GM18502 (cell line): ENCODE results near the gene NADSYN1.

Experiments
- ATAC-seq: cut with Tn5 transposase; IDR thresholded peaks from one replicate; pipeline ENCODE4 v1.9.1; 2021; ENCODE audit warnings: mild to moderate bottlenecking; ENCODE audit not compliant: unreplicated experiment, poor library complexity

NADSYN1 gene

DNA sequence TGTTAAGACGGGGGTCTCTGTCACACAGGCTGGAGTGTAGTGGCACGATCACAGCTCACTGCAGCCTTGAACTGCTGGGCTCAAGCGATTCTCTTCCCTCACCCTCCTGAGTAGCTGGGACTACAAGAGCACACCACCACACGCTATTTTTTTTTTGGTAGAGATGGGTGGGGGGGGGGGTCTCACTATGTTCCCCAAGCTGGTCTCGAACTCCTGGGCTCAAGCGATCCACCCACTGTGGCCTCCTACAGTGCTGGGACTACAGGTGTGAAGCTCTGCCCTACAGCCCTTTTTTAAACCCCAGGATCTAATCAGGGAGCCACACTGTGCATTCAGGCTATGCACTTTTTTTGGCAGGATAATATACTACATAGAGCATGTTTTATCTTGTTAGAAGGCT lies 3.4 kb upstream of the NADSYN1 start:
- ATAC-seq = no peak

DNA sequence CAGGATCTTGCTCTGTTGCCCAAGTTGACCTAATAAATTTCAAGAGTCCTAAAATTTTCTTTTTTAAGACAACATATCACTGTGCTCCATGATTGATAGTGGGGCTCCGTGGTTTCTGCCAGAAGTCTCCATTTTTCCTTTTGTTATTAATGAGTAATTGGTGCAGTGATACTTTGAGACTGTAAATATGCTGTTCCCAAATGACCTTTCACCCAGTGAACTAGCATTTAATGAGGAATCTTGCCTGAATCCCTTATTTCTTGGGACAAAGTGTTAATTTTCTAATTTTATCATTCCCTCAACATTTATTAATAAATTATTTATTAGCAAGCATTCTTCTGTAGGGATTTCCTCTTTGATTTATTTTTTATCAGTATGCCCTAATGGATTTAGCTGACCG lies 2.5 kb upstream of the NADSYN1 start:
- no peak for ATAC-seq

DNA sequence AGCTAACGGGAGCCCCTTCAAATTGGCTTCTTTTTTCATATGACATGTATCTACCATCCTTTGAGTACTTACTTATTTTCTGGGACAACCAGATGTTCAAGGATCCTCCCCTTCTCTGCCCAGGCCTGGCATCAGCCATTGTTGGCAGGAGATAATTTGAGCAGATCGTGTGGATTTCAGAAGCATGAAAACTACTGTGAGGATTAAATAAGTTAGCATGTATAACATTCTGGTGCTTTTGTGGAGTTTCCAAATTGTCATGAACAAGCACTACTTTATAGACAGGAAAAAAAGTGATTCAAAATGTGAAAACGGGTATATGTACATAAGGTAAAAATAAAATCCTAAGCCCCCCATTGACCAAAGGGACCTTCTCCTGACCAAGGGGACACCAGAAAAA lies 2.1 kb upstream of the NADSYN1 start:
- no peak for ATAC-seq

DNA sequence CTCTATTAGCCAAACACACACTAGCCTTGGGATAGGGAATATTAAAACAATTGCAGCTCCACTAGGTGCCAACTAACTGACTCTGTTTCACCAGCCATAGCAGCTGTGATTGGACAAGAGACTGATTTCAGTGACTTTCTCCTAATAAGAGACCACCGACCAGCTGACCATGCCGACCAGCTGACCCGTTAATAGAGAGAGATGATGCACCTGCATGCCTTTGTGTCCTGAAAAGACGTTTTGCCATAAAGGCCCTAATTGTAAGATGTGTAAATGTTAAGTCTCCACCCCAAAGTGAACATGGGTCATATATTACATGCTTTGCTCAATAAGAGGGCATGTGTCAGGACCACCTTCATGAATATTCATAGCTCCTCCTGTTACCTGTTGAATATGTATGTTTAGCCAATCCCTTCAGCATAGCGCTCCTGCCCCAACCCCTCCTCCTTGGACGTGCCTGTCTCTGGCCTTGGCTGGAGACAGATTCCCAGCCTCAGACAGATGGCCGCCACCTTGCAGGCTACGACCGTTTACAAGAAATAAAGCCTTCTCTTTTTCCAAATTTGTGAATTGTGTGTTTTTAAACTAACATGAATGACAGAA lies 1.3 kb upstream of the NADSYN1 start:
- ATAC-seq = no peak

DNA sequence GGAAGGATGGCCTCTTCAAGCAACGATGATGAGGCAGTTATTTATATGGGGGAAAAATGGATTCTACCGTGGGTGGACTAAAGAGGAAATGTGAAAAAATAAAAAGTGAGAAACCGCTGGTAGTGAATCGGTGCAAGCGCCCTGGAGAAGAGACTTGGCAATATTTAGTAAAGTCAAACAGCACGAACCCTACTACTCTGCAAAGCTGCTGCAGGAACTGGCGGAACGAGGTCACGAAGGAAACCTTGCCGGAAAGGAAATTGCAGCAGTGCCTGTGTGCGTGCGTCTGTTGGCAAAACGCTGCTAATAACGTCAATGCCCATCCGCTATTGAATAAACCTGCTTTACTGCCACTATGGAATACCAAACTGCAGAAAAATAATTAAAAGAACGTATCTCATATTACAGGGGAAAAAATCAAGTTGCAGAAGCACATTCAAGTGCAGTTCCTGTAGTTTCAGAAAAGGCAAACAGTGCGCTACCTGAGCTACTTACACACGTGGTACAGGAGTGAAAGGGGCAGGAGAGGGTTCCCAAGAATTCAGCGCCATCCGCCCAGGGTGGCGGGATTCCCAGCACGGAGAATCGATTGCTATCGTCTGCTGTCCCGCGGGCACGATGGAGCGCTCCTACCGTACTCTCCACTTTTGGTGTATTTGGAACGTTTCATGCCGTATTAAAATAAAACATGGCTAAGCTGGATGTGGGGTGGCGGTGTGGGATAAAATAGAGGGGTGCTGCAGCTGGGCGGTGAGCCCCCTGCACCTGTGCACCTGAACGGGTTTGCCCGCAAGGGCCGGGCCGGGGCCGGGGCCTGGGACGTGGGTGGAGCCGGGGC lies 585 bp upstream of the NADSYN1 start:
- no peak for ATAC-seq

DNA sequence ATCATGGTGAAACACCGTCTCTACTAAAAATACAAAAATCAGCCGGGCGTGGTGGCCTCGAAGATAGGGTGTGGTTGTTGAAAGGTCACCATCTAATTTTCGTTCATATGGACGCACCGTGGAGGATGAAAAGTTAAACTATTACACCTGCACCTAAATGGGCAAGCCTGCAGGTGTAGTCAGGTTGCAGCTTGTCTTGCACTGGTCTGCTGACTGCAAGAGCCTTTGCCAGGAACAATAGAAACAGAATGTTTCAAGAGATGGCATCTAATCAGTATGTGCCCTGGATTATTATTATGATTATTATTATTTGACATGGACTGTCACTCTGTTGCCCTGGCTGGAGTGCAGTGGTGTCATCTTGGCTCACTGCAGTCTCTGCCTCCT lies 908 bp downstream of the NADSYN1 start:
- no peak for ATAC-seq

DNA sequence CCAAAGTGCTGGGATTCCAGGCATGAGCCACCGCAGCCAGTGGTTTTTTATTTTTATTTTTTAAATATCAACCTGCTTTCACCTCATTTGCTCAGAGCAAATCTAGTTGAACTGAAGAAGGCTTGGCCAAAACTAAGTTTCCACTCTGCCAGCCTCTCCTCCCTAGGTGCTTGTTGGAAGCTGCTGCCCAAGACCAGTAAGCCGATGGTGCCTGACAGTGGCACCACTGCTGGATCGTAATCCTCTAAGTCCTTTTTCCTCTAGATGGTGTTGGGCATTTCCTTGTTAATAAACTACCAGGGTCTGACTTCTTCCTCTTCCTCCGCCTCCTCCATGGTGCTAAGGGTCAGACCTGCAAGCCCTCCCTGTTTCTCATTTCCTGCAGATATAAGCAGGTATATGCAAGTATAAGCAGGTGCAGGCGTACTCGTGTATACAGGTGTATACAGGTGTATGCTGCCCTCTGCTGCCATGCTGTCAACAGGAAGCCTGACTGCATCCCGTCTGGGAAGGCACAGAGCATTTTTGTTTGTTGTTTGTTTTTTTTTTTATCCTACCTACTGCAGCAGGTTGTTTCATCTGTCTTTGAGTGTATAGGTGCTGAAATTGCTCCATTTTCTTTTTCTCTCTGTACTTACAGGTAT lies 1.6 kb downstream of the NADSYN1 start:
- no peak for ATAC-seq

DNA sequence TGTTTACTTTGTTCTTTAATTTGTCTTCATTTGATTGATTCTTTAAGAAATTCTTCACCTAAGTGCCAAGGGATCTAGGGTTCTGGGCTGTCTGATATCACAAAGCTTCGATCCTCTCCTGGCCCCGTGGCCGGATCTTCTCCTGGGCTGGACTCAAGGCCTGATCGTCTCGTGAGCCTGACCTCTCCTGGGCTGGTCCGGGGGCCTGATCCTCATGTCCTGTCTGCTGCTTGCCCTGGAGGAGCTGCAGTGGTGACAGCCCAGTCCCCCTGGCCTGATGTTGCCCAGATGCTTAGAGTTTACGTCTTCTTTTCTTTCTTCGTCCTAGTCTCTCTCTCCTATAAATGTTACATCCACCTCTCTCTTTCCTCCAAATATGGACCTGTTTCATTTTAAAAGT lies 3.3 kb downstream of the NADSYN1 start:
- no peak for ATAC-seq

DNA sequence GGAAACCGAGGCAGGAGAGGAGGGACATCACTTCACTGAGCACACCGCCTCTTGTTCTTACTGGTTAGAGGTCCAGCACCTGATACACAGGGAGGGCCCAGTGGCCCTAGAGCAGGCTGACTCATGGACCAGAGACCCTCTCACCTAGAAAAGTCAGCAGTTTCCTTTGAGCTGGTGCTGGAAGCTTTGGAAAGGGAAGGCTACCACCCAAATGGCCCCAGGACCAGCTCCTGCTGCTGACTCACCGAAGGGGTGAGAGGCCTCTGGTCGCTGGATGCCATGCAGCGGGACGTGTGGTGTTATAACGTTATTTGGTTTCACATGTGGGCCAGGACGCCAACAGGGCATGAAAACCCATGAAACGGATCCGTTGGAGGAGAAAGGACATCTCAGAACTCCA lies 3.8 kb downstream of the NADSYN1 start:
- no peak for ATAC-seq

DNA sequence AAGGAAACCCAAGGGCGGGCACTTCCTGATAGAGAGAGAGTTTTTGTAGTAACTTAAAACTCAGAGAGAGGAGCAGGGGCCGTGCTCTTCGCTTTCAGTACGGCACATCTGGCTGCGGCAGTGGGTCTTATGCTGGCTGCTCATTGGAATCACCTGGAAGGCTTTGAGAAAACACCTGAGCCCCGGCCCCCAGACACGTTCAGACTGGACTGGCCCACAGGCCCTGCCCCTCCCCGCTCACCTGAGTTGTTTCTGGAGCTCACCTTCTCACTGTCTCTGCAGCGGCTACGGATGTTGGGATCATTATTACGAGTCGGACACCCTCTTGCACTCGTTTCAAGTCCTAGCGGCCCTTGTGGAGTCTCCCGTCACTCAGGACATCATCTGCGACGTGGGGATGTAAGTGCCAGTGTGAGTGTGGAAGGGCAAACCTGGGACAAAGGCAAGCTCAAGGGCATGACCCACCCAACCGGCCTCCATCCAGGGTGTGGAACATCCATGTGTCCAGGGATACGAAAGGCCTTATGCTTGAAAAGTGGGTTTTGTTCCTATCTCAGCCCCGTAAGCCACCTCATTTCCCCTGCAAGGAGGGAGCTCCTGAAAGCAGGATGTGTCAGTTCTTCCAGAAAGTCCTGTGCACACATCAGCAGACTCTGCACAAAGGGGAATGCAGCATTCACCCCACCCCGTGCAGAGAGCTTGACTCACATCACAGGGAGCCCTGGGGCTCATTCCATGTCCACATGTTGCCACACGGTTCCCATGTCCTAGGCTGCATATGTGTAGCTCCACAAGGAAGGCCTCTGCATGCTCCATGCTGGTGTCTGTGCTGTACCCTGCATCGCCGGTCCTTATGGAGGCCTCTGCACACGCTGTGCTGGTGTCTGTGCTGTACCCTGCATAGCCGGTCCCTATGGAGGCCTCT lies 5.4 kb downstream of the NADSYN1 start:
- no peak for ATAC-seq

DNA sequence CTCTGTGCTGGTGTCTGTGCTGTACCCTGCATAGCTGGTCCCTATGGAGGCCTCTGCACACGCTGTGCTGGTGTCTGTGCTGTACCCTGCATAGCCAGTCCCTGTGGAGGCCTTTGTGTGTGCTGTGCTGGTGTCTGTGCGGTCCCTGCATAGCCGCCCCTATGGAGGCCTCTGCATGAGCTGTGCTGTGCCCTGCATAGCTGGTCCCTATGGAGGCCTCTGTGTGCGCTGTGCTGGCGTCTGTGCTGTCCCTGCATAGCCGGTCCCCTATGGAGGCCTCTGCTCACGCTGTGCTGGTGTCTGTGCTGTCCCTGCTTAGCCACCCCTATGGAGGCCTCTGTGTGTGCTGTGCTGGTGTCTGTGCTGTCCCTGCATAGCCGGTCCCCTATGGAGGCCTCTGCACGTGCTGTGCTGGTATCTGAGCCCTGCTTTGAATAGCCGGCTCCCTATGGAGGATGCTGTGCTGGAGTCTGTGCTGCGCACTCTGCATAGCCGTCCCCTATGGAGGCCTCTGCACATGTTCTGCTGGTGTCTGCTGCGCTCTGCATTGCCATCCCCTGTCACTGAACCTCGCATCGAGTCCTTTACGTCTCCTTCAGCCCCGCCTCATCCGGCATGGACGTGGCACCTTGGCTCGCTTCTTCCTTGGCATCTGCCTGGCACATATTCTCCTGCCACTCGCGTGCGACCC lies 6.2 kb downstream of the NADSYN1 start:
- ATAC-seq = no peak

DNA sequence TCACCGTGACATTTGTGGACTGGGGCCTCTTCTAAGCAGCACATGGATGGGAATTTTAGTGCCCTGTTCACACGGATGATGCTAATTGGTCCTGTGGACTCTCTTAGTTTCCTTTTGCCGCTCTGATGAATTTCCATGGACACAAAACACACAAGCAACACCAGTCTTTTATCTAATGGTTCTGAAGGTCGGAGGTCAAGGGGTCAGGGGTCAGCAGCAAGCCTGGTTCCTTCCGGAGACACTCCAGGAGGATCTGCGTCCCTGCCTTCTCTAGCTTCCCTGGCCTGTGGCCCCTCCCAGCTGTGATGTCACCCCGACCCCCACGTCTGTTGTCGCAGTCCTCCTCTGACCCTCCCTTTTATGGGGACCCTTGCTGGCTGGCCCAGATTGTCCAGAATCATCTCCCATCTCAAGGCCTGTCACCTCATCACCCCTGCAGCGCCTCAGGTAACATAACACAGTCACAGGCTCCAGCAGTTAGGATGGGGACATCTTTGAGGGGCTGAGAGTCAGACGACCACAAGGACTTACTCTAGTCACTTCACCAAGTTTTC lies 6.8 kb downstream of the NADSYN1 start:
- no peak for ATAC-seq

DNA sequence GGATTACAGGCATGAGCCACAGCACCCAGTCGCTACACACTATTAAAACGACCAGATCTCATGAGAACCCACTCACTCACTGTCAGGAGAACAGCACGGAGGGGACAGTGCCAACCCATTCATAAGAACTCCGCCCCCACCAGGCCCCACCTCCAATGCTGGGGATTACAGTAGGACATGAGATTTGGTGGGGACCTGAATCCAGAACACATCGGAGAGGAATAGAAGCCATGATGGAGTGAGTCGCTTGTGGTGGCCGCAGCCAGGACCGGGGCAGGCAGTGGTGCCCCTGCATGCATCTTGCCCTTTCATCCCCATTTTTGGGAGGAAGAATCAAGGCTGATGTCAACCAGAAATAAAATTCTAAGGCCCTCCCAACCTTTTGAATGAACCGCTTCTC lies 8.7 kb downstream of the NADSYN1 start:
- no peak for ATAC-seq

DNA sequence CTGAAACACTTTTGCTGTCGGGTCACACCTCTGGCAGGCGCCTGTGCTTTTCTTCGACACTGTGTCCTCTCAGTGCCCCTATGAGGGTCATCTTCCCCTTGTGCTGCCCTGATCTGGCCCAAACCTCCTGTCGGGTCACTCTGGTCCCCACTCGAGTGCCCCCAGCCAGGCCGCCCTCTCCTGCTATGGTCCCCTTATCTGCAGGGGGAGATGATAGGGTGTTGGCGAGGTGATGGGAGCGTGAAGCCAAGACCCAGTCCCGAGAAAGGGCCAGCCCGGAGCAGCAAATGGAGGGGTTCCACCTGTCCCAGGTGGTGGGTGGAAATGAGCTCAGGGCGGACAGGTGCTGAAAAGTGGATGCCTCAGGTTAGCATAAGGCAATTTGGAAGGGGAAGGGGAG lies 9.7 kb downstream of the NADSYN1 start:
- ATAC-seq = no peak

DNA sequence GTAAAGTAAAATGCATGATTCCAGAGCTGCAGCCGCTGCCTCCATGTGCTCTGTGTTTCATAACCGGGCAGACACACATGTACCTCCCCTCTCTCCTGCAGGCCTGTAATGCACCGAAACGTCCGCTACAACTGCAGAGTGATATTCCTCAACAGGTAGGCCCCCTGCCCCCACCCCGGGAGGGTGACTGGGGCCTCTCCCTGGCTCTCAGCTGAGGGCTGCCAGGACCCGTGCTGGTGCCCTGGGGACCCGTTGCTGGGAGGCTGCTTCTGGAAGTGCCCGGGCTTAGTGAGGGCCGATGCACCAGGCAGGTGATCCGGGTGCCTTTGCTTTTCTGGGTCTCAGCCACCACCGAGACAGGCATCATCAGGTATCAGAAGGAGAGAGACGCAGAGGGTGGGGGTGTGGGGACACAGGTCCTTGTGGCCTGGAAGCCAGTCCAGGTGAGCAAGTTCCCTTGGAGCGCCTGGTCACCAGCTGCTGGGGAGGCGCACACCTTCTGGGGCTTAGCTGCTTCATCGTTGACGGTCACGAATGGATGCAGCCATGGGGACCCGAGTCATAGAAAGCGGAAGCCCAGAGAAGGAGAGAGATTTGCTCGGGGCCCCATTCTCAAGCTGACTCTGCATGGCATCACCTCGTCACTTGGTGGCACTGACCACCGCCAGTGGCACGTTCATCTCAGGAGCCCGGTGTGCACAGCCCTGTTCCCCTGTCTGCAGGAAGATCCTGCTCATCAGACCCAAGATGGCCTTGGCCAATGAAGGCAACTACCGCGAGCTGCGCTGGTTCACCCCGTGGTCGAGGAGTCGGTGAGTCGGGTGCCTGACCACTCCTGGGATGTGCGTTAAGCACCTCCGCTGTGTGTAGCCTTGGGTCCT lies 10.6 kb downstream of the NADSYN1 start:
- ATAC-seq = no peak

DNA sequence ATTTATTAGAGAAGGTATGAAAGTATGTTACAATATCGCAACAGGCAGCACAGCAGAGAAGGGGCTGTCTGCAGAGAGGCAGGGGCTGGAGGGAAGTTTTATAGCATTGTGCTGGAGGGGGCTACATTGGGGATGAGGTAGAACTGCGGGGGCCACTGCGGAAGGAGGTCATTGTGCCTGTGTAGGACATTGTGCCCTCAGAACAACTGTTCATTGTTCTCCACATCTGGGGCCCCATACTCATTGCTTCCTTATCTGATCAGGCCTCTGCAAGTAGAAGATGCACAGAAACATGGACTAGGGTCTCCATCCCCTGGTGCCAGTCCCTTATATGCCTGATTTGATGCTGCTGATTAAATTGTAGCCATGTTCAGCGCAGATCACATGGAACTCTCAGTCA lies 12.1 kb downstream of the NADSYN1 start:
- no peak for ATAC-seq

DNA sequence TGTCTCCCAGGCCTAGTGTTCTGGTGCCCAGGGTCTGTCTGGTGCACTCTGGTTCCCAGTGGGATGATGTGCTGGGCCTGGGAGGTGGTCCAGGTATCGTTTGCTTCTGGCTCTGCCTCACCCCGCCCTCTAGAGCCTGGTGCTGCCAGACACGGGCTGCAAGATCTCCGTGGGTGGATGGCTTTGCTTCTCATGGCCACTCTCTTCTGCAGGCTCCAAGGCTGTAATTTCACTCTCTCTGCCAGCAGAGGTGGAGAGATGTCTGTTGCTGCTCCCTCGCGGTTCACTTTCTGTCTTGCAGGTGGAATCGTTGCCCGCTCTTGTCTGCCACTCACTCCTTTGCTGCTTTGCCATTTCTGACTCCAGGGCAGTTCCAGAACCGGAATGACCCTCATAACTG lies 13.4 kb downstream of the NADSYN1 start:
- no peak for ATAC-seq

DNA sequence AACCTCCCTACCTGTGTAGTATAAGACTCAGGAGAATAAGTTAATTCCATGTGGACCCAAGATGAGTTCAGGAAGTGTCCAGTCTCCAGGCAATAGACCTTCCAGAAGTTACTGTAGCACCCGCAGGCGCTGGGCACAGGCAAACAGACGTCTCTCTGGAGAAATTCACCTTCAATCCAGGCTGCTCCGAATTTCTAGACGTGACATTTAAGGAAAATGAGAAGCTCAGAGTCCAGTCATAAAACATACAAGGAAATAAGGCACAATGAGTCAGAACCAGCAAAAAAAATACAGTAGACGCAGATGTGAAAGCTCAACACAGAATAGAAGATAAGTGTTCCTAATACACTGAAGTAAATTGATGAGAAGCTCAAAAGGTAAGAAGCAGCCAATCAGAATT lies 14.2 kb downstream of the NADSYN1 start:
- ATAC-seq = no peak

DNA sequence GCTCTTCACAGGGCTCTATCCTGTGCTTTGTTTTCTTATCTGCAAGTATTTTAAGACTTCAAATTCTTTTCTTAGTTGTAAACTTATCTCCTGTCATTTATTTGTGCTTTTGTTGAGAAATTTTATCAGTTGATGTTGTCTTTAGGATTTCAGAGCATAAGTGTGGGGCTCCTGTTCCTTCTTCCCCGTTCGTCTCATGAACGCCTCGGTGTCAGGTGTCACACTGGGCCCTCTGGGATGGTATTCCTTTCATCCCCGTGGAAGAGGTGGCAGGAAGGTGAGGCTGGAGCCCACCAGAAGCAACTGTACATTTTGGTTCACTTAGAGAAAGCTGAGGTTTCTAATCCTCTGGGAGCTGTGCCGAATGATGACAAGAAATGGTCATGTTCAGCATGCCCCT lies 17.9 kb downstream of the NADSYN1 start:
- no peak for ATAC-seq
